DND-41 (cell line): ENCODE results near the gene CASKIN2.

Source experiments
- EZH2 ChIP-seq: IDR thresholded peaks from 3 replicates; pipeline ENCODE4 v1.6.1; 2012; ENCODE audit warnings: borderline replicate concordance, low read depth, mild to moderate bottlenecking, moderate library complexity, low read length, inconsistent platforms; ENCODE audit not compliant: severe bottlenecking
- TF ChIP-seq, protein P1 (sequence below): IDR thresholded peaks from 2 replicates; pipeline ENCODE4 v1.5.1; 2012; ENCODE audit warnings: borderline replicate concordance, low read length, moderate library complexity, mild to moderate bottlenecking; ENCODE audit not compliant: poor library complexity, severe bottlenecking; ENCODE audit errors: extremely low read depth

DNA sequence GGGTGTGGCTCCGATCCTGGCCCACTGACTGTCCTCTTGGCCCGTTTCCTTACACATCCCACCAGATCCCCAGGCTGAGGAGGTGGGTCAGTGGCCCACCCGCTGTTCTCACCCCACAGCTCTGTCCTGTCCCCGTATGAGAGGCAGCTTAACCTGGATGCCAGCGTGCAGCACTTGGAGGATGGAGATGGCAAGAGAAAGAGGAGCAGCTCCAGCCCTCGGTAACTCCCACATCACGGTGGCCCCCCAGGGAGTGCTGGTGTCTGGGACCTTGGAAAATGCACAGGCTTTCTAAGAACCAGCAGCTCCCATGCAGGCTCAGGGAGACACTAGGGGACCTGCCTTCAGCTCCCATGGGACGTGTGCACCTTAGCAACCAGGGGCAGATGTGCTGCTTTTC, 6.0 kb upstream of the CASKIN2 start:
- TF ChIP-seq, protein P1, sequence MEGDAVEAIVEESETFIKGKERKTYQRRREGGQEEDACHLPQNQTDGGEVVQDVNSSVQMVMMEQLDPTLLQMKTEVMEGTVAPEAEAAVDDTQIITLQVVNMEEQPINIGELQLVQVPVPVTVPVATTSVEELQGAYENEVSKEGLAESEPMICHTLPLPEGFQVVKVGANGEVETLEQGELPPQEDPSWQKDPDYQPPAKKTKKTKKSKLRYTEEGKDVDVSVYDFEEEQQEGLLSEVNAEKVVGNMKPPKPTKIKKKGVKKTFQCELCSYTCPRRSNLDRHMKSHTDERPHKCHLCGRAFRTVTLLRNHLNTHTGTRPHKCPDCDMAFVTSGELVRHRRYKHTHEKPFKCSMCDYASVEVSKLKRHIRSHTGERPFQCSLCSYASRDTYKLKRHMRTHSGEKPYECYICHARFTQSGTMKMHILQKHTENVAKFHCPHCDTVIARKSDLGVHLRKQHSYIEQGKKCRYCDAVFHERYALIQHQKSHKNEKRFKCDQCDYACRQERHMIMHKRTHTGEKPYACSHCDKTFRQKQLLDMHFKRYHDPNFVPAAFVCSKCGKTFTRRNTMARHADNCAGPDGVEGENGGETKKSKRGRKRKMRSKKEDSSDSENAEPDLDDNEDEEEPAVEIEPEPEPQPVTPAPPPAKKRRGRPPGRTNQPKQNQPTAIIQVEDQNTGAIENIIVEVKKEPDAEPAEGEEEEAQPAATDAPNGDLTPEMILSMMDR: no peak
- no peak for TF ChIP-seq EZH2
